Measurements from ENCODE around the gene USP4.
"Not testable (repeated sequence)": the region's sequence is repeated elsewhere in the genome, so short reads cannot be mapped to it uniquely, and the experiment has no call there.

Gene USP4

GRCh38 chr3:49359623-49360022, 19.8 kb upstream of the USP4 start:
- peaks cover 31% of the 10 kb centered on the region for H3F3A ChIP-seq (ENCODE audit: control insufficient read depth, insufficient read depth)
- no peak for TF ChIP-seq EZH2phosphoT487 (IDR thresholded peaks at IDR 0.05; ENCODE audit: borderline replicate concordance, low read length)
- TF ChIP-seq, protein P1, sequence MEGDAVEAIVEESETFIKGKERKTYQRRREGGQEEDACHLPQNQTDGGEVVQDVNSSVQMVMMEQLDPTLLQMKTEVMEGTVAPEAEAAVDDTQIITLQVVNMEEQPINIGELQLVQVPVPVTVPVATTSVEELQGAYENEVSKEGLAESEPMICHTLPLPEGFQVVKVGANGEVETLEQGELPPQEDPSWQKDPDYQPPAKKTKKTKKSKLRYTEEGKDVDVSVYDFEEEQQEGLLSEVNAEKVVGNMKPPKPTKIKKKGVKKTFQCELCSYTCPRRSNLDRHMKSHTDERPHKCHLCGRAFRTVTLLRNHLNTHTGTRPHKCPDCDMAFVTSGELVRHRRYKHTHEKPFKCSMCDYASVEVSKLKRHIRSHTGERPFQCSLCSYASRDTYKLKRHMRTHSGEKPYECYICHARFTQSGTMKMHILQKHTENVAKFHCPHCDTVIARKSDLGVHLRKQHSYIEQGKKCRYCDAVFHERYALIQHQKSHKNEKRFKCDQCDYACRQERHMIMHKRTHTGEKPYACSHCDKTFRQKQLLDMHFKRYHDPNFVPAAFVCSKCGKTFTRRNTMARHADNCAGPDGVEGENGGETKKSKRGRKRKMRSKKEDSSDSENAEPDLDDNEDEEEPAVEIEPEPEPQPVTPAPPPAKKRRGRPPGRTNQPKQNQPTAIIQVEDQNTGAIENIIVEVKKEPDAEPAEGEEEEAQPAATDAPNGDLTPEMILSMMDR (IDR thresholded peaks at IDR 0.05; ENCODE audit: low read depth, low read length, poor library complexity, severe bottlenecking), result no peak
- no peak overlapping the region for H3K4me3 ChIP-seq (ENCODE audit: low read length)
- H3K79me2 ChIP-seq (ENCODE audit: control insufficient read depth, low read length), result peaks cover 27% of the 10 kb centered on the region
- H3K9me2 ChIP-seq (replicated peaks; ENCODE audit: control insufficient read depth, low read length), result no peaks in the 10 kb centered on the region
- H3K27ac ChIP-seq (ENCODE audit: low read depth, low read length), result peak overlapping the region; percentile 66
- H4K20me1 ChIP-seq (ENCODE audit: control insufficient read depth, insufficient read depth, low read depth, low read length), result 0 out of 2 replicates have a peak, but pooled peaks cover 2% of the 10 kb centered on the region
- H3K36me3 ChIP-seq (ENCODE audit: control insufficient read depth, low read length), result peaks cover 72% of the 10 kb centered on the region
- peak overlapping the region; percentile 94 for H3K4me2 ChIP-seq (ENCODE audit: low read length)
- no peaks in the 10 kb centered on the region for H3K9me3 ChIP-seq (ENCODE audit: control insufficient read depth, insufficient read depth, low read length)
- no peaks in the 10 kb centered on the region for H3K27me3 ChIP-seq (ENCODE audit: control insufficient read depth, low read length)
- peaks cover 31% of the 10 kb centered on the region for H3K4me1 ChIP-seq (ENCODE audit: control insufficient read depth, low read length)

DNA sequence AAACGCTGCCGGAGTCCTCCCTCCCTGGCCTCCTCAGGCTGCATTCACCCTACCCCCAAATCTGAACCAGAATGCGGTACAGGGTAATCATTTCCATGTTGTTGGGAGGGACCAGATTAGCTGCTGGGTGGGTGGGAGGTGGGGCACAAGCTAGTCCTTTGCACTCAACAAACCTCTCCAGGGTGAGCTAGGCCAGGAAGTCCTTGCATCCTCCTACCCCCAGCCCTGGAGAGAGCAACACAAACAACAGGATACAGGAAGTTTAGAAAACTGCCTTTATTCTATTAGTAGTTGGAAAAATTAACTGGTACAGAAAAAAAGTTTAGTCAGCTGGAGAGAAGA, 19.0 kb upstream of the USP4 start:
- Histone ChIP-seq H3K4me1 (ENCODE audit: control insufficient read depth, low read length) (peaks cover 31% of the 10 kb centered on the region), H3K79me2 (ENCODE audit: control insufficient read depth, low read length) (peaks cover 27% of the 10 kb centered on the region), H4K20me1 (ENCODE audit: control insufficient read depth, insufficient read depth, low read depth, low read length) (0 out of 2 replicates have a peak, but pooled peaks cover 2% of the 10 kb centered on the region), H3K9me3 (ENCODE audit: control insufficient read depth, insufficient read depth, low read length) (no peaks in the 10 kb centered on the region), H3K27me3 (ENCODE audit: control insufficient read depth, low read length) (no peaks in the 10 kb centered on the region), H3F3A (ENCODE audit: control insufficient read depth, insufficient read depth) (peaks cover 31% of the 10 kb centered on the region), H3K9me2 (replicated peaks; ENCODE audit: control insufficient read depth, low read length) (no peaks in the 10 kb centered on the region), H3K4me3 (ENCODE audit: low read length) (peak overlapping the region; percentile 92), H3K36me3 (ENCODE audit: control insufficient read depth, low read length) (peaks cover 70% of the 10 kb centered on the region), H3K27ac (ENCODE audit: low read depth, low read length) (peak overlapping the region; percentile 66), H3K4me2 (ENCODE audit: low read length) (peak overlapping the region; percentile 94)
- TF ChIP-seq, protein P1 (IDR thresholded peaks at IDR 0.05; ENCODE audit: low read depth, low read length, poor library complexity, severe bottlenecking), result no peak
- no peak for TF ChIP-seq EZH2phosphoT487 (IDR thresholded peaks at IDR 0.05; ENCODE audit: borderline replicate concordance, low read length)

- no peaks in the 10 kb centered on the region for H3K27me3 ChIP-seq (ENCODE audit: control insufficient read depth, low read length)
- H4K20me1 ChIP-seq (ENCODE audit: control insufficient read depth, insufficient read depth, low read depth, low read length), result 0 out of 2 replicates have a peak, but pooled peaks cover 2% of the 10 kb centered on the region
- H3K4me1 ChIP-seq (ENCODE audit: control insufficient read depth, low read length), result peaks cover 31% of the 10 kb centered on the region
- H3K4me3 ChIP-seq (ENCODE audit: low read length), result peak within 1 kb of the TSS; percentile 92
- H3K9me3 ChIP-seq (ENCODE audit: control insufficient read depth, insufficient read depth, low read length), result no peaks in the 10 kb centered on the region
- TF ChIP-seq EZH2phosphoT487 (IDR thresholded peaks at IDR 0.05; ENCODE audit: borderline replicate concordance, low read length), result no peak
- TF ChIP-seq, protein P1 (IDR thresholded peaks at IDR 0.05; ENCODE audit: low read depth, low read length, poor library complexity, severe bottlenecking), result no peak
- H3K9me2 ChIP-seq (replicated peaks; ENCODE audit: control insufficient read depth, low read length), result no peaks in the 10 kb centered on the region
- peaks cover 26% of the 10 kb centered on the region for H3K79me2 ChIP-seq (ENCODE audit: control insufficient read depth, low read length)
- peaks cover 31% of the 10 kb centered on the region for H3F3A ChIP-seq (ENCODE audit: control insufficient read depth, insufficient read depth)
- peaks cover 64% of the 10 kb centered on the region for H3K36me3 ChIP-seq (ENCODE audit: control insufficient read depth, low read length)
- peak within 1 kb of the TSS; percentile 66 for H3K27ac ChIP-seq (ENCODE audit: low read depth, low read length)
- H3K4me2 ChIP-seq (ENCODE audit: low read length), result peak within 1 kb of the TSS; percentile 94
Measured at GRCh38 chr3:49358217-49358883, 18.5 kb upstream of the USP4 start, which contains the start of gene GPX1. Gene GPX1, minus strand, starts transcription at chr3:49358353. Its CDS starts 75 bp downstream, at chr3:49358278.

GRCh38 chr3:49357443-49358216, 17.8 kb upstream of the USP4 start:
- H3K4me3 ChIP-seq (ENCODE audit: low read length), result peak overlapping the region; percentile 92
- peaks cover 25% of the 10 kb centered on the region for H3K79me2 ChIP-seq (ENCODE audit: control insufficient read depth, low read length)
- peaks cover 57% of the 10 kb centered on the region for H3K36me3 ChIP-seq (ENCODE audit: control insufficient read depth, low read length)
- H3K4me1 ChIP-seq (ENCODE audit: control insufficient read depth, low read length), result peaks cover 38% of the 10 kb centered on the region
- H3K9me3 ChIP-seq (ENCODE audit: control insufficient read depth, insufficient read depth, low read length); H4K20me1 ChIP-seq (ENCODE audit: control insufficient read depth, insufficient read depth, low read depth, low read length); H3K27me3 ChIP-seq (ENCODE audit: control insufficient read depth, low read length); H3K9me2 ChIP-seq (replicated peaks; ENCODE audit: control insufficient read depth, low read length): not testable (repeated sequence)
- peaks cover 31% of the 10 kb centered on the region for H3F3A ChIP-seq (ENCODE audit: control insufficient read depth, insufficient read depth)
- peak overlapping the region; percentile 66 for H3K27ac ChIP-seq (ENCODE audit: low read depth, low read length)
- peak overlapping the region; percentile 94 for H3K4me2 ChIP-seq (ENCODE audit: low read length)

DNA sequence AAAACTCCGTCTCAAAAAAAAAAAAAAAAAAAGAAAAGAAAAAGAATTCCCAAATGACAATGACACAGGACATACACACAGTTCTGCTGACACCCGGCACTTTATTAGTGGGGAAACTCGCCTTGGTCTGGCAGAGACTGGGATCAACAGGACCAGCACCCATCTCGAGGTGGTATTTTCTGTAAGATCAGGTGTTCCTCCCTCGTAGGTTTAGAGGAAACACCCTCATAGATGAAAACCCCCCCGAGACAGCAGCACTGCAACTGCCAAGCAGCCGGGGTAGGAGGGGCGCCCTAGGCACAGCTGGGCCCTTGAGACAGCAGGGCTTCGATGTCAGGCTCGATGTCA, 17.2 kb upstream of the USP4 start:
- H3K27ac ChIP-seq (ENCODE audit: low read depth, low read length), result not testable (repeated sequence)
- Histone ChIP-seq H3F3A (ENCODE audit: control insufficient read depth, insufficient read depth) (peaks cover 31% of the 10 kb centered on the region), H3K4me1 (ENCODE audit: control insufficient read depth, low read length) (peaks cover 43% of the 10 kb centered on the region)

More for the DNA sequence above, 17.2 kb upstream of the USP4 start:
- not testable (repeated sequence) for H4K20me1 ChIP-seq (ENCODE audit: control insufficient read depth, insufficient read depth, low read depth, low read length); H3K9me2 ChIP-seq (replicated peaks; ENCODE audit: control insufficient read depth, low read length); H3K27me3 ChIP-seq (ENCODE audit: control insufficient read depth, low read length); H3K9me3 ChIP-seq (ENCODE audit: control insufficient read depth, insufficient read depth, low read length)
- H3K79me2 ChIP-seq (ENCODE audit: control insufficient read depth, low read length), result peaks cover 23% of the 10 kb centered on the region
- peak overlapping the region; percentile 94 for H3K4me2 ChIP-seq (ENCODE audit: low read length)
- H3K4me3 ChIP-seq (ENCODE audit: low read length), result peak overlapping the region; percentile 92
- peaks cover 52% of the 10 kb centered on the region for H3K36me3 ChIP-seq (ENCODE audit: control insufficient read depth, low read length)
